ENCODE measurements around the gene MYOZ3. TPM values are rescaled to one million over a fixed set of nuclear protein-coding genes. Genes with fewer than 3 reads are reported as not detected.

Gene MYOZ3
- polyA plus RNA-seq, 1 of the 3 experiments (the other 2 are of a cell fraction): 0.26 TPM

DNA sequence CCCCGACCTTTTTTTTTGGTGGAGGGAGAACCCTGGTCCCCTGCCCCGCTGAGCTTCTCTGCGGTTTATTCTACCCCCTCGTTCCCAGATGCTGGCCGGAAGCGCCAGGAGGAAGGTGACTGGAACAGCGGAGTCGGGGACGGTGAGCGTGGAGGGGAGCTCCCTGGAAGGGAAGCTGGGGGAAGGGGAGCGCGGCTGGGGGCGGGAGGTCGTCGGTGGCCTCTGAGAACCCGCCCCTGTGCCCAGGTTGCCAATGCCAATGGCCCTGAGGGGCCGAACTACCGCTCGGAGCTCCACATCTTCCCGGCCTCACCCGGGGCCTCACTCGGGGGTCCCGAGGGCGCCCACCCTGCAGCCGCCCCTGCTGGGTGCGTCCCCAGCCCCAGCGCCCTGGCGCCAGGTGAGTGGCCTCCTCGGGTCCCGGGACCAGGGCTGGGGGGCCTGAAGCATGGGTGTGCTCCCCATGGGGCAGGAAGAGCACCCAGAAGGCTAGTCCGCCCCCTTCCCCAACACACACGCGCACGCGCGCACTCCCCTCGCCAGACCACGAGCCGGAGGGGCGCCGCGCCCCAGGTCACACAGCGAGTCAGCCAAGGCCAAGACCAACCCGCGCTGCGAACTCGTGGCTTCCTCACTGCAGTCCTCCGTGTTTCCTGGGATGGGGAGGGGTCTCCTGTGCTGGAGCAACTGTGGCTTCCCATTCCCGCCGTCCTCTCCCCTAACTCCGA, 10.6 kb downstream of the MYOZ3 start:
- 30% methylated on average over 14 of the region's 51 CpGs for WGBS (ENCODE audit: low lambda C conversion rate)
- Histone ChIP-seq H3K9me3 (no peaks in the 10 kb centered on the region), H3K4me1 (ENCODE audit: control insufficient read depth in 1 of 2, insufficient read depth in 2 of 2, low read depth in 1 of 2, low read length in 1 of 2) (peaks cover 13 to 23% of the 10 kb centered on the region in 2 experiments; a peak in 2 of 4 replicates), H2AFZ (ENCODE audit: low read depth) (peak overlapping the region; percentile 57), H3K9ac (no peak overlapping the region), H3K79me2 (ENCODE audit: insufficient read depth) (no peaks in the 10 kb centered on the region), H3K9me2 (no peaks in the 10 kb centered on the region), H3K36me3 (replicated peaks in 1 of 2; ENCODE audit: control insufficient read depth in 1 of 2, insufficient read depth in 2 of 2, low read length in 1 of 2) (no peaks in the 10 kb centered on the region), H3K27ac (ENCODE audit: low read depth in 2 of 2, low read length in 1 of 2) (peak overlapping the region in 1 of 2 experiments; percentile 40; a peak in 1 of 4 replicates), H3K4me3 (ENCODE audit: low read depth in 2 of 2, low read length in 1 of 2) (peak overlapping the region; percentile 39 to 49; a peak in 3 of 4 replicates), H3K4me2 (peak overlapping the region; percentile 30; the same call in 1 of the 2 replicates), H3K27me3 (ENCODE audit: insufficient read depth) (no peaks in the 10 kb centered on the region), H3F3A (replicated peaks; ENCODE audit: insufficient read depth) (peaks cover 16% of the 10 kb centered on the region), H4K20me1 (ENCODE audit: insufficient read depth) (no peaks in the 10 kb centered on the region)
- ChIA-PET POLR2A (interaction anchor here (1.0 to 1.8 kb wide), 3 partner anchors 14 to 29 kb away, joined by 3 to 5 read pairs (median 4); partner anchors contain the start of gene RBM22), CTCF (interaction anchor here (0.8 to 4.3 kb wide), 9 partner anchors 11 to 175 kb away, joined by 3 to 32 read pairs (median 3); partner anchors contain the start of genes MYOZ3 and RBM22)
- TF ChIP-seq MXI1 (IDR thresholded peaks at IDR 0.05; ENCODE audit: low read depth, low read length): peak; percentile 31; the same call in 1 of the 2 replicates
- TF ChIP-seq NRF1 (IDR thresholded peaks at IDR 0.05; ENCODE audit: low read depth, low read length): peak; percentile 29; the same call in 1 of the 2 replicates
- TF ChIP-seq FOSL2 (IDR thresholded peaks at IDR 0.05; ENCODE audit: borderline replicate concordance, low read depth): no peak
- peak; percentile 79 for DNase-seq

DNA sequence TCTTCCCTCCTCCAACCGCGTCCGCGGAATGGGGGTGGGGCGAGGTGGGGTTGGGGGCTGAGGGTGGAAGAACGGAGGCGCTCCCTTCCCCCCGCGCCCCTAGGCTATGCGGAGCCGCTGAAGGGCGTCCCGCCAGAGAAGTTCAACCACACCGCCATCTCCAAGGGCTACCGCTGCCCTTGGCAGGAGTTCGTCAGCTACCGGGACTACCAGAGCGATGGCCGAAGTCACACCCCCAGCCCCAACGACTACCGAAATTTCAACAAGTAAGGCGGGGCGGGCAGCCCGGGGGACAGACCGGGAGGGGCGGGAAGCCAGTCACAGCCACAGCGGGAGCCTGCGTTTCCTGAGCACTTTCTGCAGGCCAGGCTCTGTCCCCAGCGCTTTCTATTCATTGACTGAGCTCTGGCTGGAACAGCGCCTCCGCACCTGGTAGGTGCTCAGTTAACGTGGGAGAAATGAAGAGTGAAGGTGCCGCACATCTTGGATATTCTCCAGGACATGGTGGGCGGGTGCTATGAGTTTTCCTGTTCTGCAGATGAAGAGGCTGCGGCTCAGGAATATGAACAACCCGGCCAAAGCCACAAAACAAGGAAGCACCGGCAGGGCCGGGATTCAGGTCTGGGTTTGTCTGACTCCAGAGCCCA, 11.3 kb downstream of the MYOZ3 start:
- 24% methylated on average over 19 of the region's 38 CpGs for WGBS (ENCODE audit: low lambda C conversion rate)
- TF ChIP-seq CHD2 (IDR thresholded peaks at IDR 0.05; ENCODE audit: low read length, partially characterized antibody) (peak; percentile 60), EZH2phosphoT487 (IDR thresholded peaks at IDR 0.05; ENCODE audit: borderline replicate concordance, low read depth) (no peak)

DNA sequence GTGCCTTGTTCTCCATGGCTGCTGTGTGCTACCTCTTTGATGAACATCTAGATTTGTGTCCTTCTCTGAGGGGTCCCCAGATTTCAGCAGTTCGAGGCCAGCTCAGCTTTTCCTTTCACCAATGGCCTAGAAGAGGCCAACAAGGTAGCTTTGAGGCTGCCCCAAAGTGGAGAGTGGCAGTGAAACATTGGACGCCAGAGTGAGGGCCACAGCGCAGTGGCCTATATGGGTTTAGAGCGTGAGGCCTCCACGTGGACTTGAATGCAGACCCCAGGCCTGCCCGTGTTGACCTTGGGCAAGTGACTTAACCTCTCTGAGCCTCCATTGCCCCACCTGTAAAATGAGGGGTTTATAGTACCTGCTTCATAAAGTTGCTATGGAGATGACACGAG, 11.8 kb downstream of the MYOZ3 start:
- POLR2A ChIA-PET: interaction anchor here (0.6 to 1.0 kb wide), 3 partner anchors 27 to 106 kb away, joined by 3 to 4 read pairs (median 3); partner anchors contain the start of genes RBM22 and SMIM3
- H3K27ac ChIP-seq (ENCODE audit: low read depth in 2 of 2, low read length in 1 of 2): no peak overlapping the region
- H3K4me3 ChIP-seq (ENCODE audit: low read depth in 2 of 2, low read length in 1 of 2): peak overlapping the region in 1 of 2 experiments; percentile 49; a peak in 2 of 4 replicates

More for the DNA sequence above, 11.3 kb downstream of the MYOZ3 start:
- ChIA-PET POLR2A (interaction anchor here (0.6 to 1.8 kb wide), 3 partner anchors 15 to 107 kb away, joined by 3 to 4 read pairs (median 4); partner anchors contain the start of genes RBM22 and SMIM3), CTCF (interaction anchor here (0.8 to 4.3 kb wide), 10 partner anchors 10 to 236 kb away, joined by 3 to 32 read pairs (median 4); partner anchors contain the start of genes MYOZ3 and RBM22)
- Histone ChIP-seq H3K9me2 (no peaks in the 10 kb centered on the region), H3K4me1 (ENCODE audit: control insufficient read depth in 1 of 2, insufficient read depth in 2 of 2, low read depth in 1 of 2, low read length in 1 of 2) (peaks cover 13 to 23% of the 10 kb centered on the region in 2 experiments; a peak in 2 of 4 replicates), H3K4me2 (peak overlapping the region; percentile 30; the same call in 1 of the 2 replicates), H3K9me3 (no peaks in the 10 kb centered on the region), H2AFZ (ENCODE audit: low read depth) (peak overlapping the region; percentile 57), H3K27ac (ENCODE audit: low read depth in 2 of 2, low read length in 1 of 2) (no peak overlapping the region), H3K9ac (no peak overlapping the region), H3K4me3 (ENCODE audit: low read depth in 2 of 2, low read length in 1 of 2) (peak overlapping the region; percentile 39 to 49), H3K27me3 (ENCODE audit: insufficient read depth) (no peaks in the 10 kb centered on the region), H4K20me1 (ENCODE audit: insufficient read depth) (no peaks in the 10 kb centered on the region), H3F3A (replicated peaks; ENCODE audit: insufficient read depth) (peaks cover 16% of the 10 kb centered on the region), H3K36me3 (replicated peaks in 1 of 2; ENCODE audit: control insufficient read depth in 1 of 2, insufficient read depth in 2 of 2, low read length in 1 of 2) (no peaks in the 10 kb centered on the region), H3K79me2 (ENCODE audit: insufficient read depth) (no peaks in the 10 kb centered on the region)
- DNase-seq: peak; percentile 83

More for the DNA sequence above, 11.8 kb downstream of the MYOZ3 start:
- Histone ChIP-seq H3K36me3 (replicated peaks in 1 of 2; ENCODE audit: control insufficient read depth in 1 of 2, insufficient read depth in 2 of 2, low read length in 1 of 2) (no peaks in the 10 kb centered on the region), H3K4me1 (ENCODE audit: control insufficient read depth in 1 of 2, insufficient read depth in 2 of 2, low read depth in 1 of 2, low read length in 1 of 2) (peaks cover 13 to 23% of the 10 kb centered on the region in 2 experiments; a peak in 2 of 4 replicates), H3K9ac (no peak overlapping the region), H4K20me1 (ENCODE audit: insufficient read depth) (no peaks in the 10 kb centered on the region), H2AFZ (ENCODE audit: low read depth) (peak overlapping the region; percentile 57; the same call in 1 of the 2 replicates), H3K9me2 (no peaks in the 10 kb centered on the region), H3K79me2 (ENCODE audit: insufficient read depth) (no peaks in the 10 kb centered on the region), H3K27me3 (ENCODE audit: insufficient read depth) (no peaks in the 10 kb centered on the region), H3K9me3 (no peaks in the 10 kb centered on the region), H3F3A (replicated peaks; ENCODE audit: insufficient read depth) (peaks cover 16% of the 10 kb centered on the region), H3K4me2 (0 out of 2 replicates have a peak overlapping the region, but pooled peaks have one; percentile 30)
- 88% methylated on average over 7 of the region's 7 CpGs for WGBS (ENCODE audit: low lambda C conversion rate)
- DNase-seq: no peak
- CTCF ChIA-PET: interaction anchor here (0.8 to 4.3 kb wide), 10 partner anchors 10 to 237 kb away, joined by 3 to 32 read pairs (median 4); partner anchors contain the start of gene RBM22
- TF ChIP-seq RFX5 (IDR thresholded peaks at IDR 0.05; ENCODE audit: low read length) (no peak), RAD21 (IDR thresholded peaks at IDR 0.05; ENCODE audit: low read length) (no peak), RXRA (IDR thresholded peaks at IDR 0.05; ENCODE audit: borderline replicate concordance, low read depth) (no peak), FOSL2 (IDR thresholded peaks at IDR 0.05; ENCODE audit: borderline replicate concordance, low read depth) (no peak), NFIC (IDR thresholded peaks at IDR 0.05; ENCODE audit: borderline replicate concordance) (no peak), POLR2AphosphoS5 (IDR thresholded peaks at IDR 0.05; ENCODE audit: low read depth, low read length) (no peak), TCF12 (IDR thresholded peaks at IDR 0.05) (no peak), ELF1 (IDR thresholded peaks at IDR 0.05) (no peak), SMC3 (IDR thresholded peaks at IDR 0.05; ENCODE audit: low read depth, low read length) (no peak)
- TF ChIP-seq, protein P1, sequence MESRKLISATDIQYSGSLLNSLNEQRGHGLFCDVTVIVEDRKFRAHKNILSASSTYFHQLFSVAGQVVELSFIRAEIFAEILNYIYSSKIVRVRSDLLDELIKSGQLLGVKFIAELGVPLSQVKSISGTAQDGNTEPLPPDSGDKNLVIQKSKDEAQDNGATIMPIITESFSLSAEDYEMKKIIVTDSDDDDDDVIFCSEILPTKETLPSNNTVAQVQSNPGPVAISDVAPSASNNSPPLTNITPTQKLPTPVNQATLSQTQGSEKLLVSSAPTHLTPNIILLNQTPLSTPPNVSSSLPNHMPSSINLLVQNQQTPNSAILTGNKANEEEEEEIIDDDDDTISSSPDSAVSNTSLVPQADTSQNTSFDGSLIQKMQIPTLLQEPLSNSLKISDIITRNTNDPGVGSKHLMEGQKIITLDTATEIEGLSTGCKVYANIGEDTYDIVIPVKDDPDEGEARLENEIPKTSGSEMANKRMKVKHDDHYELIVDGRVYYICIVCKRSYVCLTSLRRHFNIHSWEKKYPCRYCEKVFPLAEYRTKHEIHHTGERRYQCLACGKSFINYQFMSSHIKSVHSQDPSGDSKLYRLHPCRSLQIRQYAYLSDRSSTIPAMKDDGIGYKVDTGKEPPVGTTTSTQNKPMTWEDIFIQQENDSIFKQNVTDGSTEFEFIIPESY (IDR thresholded peaks at IDR 0.05; ENCODE audit: borderline replicate concordance, low read depth): no peak
